GM12872 (cell line): Measurements from ENCODE around the gene OVCA2.

Source experiments
- TF ChIP-seq, protein P1 (sequence below): IDR thresholded peaks from 3 replicates; pipeline ENCODE4 v1.5.1; 2011; ENCODE audit warnings: low read depth, mild to moderate bottlenecking, low read length, moderate library complexity; ENCODE audit not compliant: insufficient read depth

OVCA2 gene

DNA sequence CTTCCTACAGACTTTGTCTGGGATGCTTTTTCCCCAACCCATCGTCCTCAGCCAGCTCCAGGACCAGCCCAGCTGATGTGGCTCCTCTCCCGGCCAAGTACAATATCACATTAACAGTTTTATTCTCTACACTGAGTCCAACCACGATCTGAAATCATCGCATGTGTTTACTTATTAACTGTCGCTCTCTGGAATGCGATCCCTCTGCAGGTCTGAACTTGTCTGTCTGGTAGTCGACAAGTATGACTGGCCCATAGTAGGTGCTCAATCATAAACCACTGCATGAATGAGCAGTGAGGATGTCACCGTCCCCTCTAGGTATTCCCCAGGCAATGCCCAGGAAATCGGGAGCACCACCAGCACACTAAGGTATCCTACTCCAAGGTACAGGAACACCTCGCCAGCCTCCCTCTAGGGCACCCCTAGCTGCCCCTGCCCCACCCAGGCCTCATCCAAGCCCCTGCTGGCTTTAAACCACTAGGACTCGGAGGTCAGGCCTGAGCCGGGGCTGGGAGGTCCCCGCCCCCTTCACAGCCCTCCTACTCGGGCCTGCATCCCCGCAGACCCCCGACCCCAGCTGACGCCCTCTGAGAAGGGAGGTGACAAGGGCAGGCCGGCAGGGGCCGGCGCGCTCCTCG, 44.4 kb upstream of the OVCA2 start:
- TF ChIP-seq, protein P1, sequence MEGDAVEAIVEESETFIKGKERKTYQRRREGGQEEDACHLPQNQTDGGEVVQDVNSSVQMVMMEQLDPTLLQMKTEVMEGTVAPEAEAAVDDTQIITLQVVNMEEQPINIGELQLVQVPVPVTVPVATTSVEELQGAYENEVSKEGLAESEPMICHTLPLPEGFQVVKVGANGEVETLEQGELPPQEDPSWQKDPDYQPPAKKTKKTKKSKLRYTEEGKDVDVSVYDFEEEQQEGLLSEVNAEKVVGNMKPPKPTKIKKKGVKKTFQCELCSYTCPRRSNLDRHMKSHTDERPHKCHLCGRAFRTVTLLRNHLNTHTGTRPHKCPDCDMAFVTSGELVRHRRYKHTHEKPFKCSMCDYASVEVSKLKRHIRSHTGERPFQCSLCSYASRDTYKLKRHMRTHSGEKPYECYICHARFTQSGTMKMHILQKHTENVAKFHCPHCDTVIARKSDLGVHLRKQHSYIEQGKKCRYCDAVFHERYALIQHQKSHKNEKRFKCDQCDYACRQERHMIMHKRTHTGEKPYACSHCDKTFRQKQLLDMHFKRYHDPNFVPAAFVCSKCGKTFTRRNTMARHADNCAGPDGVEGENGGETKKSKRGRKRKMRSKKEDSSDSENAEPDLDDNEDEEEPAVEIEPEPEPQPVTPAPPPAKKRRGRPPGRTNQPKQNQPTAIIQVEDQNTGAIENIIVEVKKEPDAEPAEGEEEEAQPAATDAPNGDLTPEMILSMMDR: no peak

DNA sequence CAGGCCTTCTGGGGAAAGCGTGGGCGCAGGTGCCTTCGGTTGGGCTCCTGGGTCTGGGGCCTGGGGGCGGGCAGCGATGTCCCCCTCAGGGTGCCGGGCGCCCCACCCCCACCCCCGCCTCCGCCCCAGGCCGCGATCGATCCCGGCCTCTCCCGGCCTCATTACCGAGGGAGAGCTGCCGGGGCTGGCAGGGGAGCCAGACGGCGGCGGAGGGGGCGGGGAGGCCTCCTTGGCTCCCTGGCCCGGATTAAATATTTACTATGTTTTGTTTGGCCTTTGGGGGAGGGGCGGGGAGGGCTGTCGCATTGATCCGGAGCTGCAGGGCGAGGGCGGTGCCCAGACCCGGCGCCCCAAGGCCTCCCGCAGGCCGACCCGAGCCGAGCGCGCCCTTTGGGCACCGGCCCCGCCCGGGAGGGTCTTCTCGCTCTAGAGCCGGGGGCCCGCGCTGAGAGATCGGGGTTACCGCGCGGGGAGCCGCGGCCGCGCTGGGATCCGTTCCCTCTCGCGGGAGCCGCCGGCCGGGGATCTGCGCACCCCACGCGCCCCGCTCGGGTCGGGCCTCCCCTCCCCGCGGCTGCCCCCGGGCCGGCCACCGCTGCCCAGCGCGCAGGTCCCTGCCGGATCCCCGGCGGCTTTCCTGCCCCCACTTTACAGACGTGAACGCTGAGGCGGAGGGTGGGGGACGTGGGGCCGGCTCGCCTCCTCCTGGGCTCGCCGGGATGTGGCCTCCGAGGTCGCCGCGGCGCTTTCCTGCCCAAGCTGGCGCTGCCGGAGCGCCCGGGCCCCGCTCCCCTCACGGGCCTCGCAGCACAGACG, 43.7 kb upstream of the OVCA2 start:
- TF ChIP-seq, protein P1: no peak

GRCh38 chr17:1999557-2000251, 42.1 kb upstream of the OVCA2 start:
- TF ChIP-seq, protein P1: no peak

DNA sequence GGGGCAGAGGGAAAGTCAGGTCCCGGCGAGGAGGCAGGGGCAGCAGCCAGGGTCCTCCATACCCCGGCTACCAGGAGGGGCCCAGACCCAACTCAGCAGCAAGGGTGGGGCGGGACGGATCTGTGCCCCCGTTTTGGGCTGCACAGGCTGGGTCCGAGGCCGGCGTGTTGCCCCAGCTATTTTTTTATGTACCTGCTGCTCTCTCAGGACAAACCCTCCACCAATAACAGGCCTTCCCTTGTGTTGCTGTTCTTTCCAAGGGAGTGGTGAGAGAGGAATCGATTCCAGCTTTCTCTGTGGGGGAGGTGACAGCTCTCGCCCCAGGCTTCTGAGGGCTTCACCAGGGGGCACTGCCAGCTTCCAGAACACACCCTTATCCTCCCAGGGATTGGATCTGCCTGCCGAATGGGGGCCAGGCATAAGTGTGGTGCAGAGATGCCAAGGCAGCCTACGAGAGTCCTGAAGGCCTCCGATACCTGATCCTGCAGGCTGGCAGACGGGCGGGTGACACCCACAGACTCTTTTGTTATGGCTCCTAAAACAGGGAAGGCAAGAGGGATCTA, 39.0 kb upstream of the OVCA2 start:
- TF ChIP-seq, protein P1: no peak

- TF ChIP-seq, protein P1: no peak
These were observed 38.3 kb upstream of the OVCA2 start for GRCh38 chr17:2003525-2003924.

GRCh38 chr17:2004435-2004952, 37.3 kb upstream of the OVCA2 start:
- TF ChIP-seq, protein P1: no peak
